Prostate gland (tissue), 2 donors: ENCODE measurements around the gene TMEM74B.

Experiments used
- CTCF ChIP-seq, 4 experiments: fragments of 200-600 bp in 2 of 4; fragments of 450-650 bp in 2 of 4; sonication (generic) in 2 of 4; IDR thresholded peaks; 1 replicate in 3 of 4; 2 replicates in 1 of 4; pipeline ENCODE4 v1.5.1; 2016 to 2019; ENCODE audit warnings: antibody characterized with exemption in 4 of 4, mild to moderate bottlenecking in 2 of 4, moderate library complexity in 2 of 4
- POLR2AphosphoS5 ChIP-seq: sonication (generic); formaldehyde crosslinking; IDR thresholded peaks from one replicate; pipeline ENCODE4 v1.6.1; 2017; ENCODE audit warnings: antibody characterized with exemption

DNA sequence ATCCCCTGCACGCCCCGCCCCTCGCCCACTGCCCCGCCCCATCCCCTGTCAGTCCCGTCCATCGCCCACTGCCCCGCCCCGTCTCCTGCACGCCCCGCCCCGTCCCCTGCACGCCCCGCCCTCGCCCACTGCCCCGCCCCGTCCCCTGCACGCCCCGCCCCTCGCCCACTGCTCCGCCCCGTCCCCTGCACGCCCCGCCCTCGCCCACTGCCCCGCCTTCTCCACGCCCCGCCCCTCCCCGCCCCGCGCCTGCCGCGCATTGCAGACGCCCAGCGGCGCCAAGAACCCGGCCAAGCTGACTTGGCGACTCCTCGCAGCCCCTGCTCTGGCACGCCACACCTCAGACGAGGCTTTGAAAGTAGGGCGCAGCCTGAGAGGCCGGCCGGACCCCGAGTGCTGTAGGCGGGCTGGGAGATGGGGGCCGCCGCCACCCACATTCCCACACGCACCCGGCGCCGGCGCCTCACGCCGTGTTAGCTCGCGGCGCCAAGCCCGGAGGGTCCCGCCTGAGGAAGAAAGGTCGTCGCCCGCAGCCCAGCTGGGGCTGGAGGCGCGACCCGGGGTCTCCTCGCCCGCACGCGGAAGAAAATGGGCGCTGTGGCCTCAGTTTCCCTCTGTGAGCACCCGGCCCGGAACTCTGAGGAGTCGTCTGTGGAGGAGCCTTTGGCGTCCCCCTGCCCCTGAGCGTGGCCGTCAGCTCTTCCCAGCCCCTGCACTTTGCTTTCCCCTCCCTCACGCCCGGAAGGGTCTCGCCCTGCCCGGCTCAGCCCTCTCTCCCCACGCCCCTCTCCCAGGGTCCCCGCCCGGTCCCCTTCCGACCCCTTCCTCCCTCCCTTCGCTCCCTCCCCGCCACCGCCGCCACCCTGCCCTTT, 41.2 kb upstream of the TMEM74B start, which contains the start of gene RAD21L1:
- TF ChIP-seq CTCF (IDR thresholded peaks at IDR 0.05): no peak
- no peak for TF ChIP-seq POLR2AphosphoS5
